Endothelial cell of umbilical vein (primary cell): Measurements from ENCODE around the gene TEX54.

Experiments
- EZH2 ChIP-seq: IDR thresholded peaks from 2 replicates; pipeline ENCODE4 v1.6.1; 2012; ENCODE audit warnings: borderline replicate concordance, low read depth, mild to moderate bottlenecking, moderate library complexity, low read length, inconsistent platforms; ENCODE audit not compliant: severe bottlenecking
- FOS ChIP-seq: IDR thresholded peaks from 2 replicates; pipeline ENCODE4 v1.6.1; 2011; ENCODE audit warnings: mild to moderate bottlenecking, low read length, moderate library complexity, borderline replicate concordance; ENCODE audit not compliant: insufficient read depth
- GATA2 ChIP-seq: IDR thresholded peaks from 2 replicates; pipeline ENCODE4 v1.7.0; 2011; ENCODE audit warnings: low read depth, mild to moderate bottlenecking, moderate library complexity, mixed read lengths, low read length; ENCODE audit not compliant: insufficient read length, insufficient read depth
- JUN ChIP-seq: IDR thresholded peaks from 2 replicates; pipeline ENCODE4 v1.6.1; 2011; ENCODE audit warnings: borderline replicate concordance, low read depth; ENCODE audit not compliant: insufficient read length, insufficient read depth
- MAX ChIP-seq: IDR thresholded peaks from 2 replicates; pipeline ENCODE4 v1.6.1; 2011; ENCODE audit not compliant: insufficient read depth, insufficient read length
- MYC ChIP-seq: IDR thresholded peaks from one replicate; pipeline ENCODE4 v1.6.1; 2011; ENCODE audit warnings: mild to moderate bottlenecking, low read depth, low read length
- POLR2A ChIP-seq: IDR thresholded peaks from 2 replicates; pipeline ENCODE4 v1.6.1; 2012; ENCODE audit warnings: low read depth, mild to moderate bottlenecking, control low read depth, low read length
- POLR2AphosphoS5 ChIP-seq: IDR thresholded peaks from 2 replicates; pipeline ENCODE4 v1.6.1; 2012; ENCODE audit warnings: low read depth, mild to moderate bottlenecking, control low read depth, low read length, moderate library complexity; ENCODE audit not compliant: insufficient read depth
- TF ChIP-seq, protein P1 (sequence below), 2 donors: IDR thresholded peaks; 1 replicate in 1 of 2; 2 replicates in 1 of 2; pipeline ENCODE4 v1.5.1; 2011; ENCODE audit warnings: low read length in 2 of 2, mild to moderate bottlenecking in 2 of 2, moderate library complexity in 2 of 2, control low read depth in 1 of 2, inconsistent platforms in 1 of 2, low read depth in 1 of 2; ENCODE audit not compliant: insufficient read depth in 1 of 2; ENCODE audit errors: extremely low read depth in 1 of 2

DNA sequence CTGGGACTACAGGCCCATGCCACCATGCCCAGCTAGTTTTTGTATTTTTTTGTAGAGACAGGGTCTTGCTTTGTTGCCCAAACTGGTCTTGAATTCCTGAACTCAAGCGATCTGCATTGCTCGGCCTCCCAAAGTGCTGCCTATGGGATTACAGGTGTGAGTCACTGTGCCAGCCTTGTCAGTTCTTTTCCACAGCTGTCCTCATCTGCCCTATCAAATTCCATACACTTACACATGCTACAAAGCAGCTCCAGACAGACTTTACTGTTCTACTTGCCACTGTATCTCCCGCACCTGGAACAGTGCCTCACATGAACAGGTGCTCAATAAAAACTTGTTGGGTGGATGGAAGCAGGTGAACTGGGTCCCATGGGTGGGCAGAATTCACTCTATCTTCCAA, 9.0 kb downstream of the TEX54 start:
- TF ChIP-seq POLR2A (no peak), MYC (no peak), FOS (no peak), EZH2 (no peak), GATA2 (no peak), JUN (no peak), MAX (no peak), POLR2AphosphoS5 (no peak)
- TF ChIP-seq, protein P1, sequence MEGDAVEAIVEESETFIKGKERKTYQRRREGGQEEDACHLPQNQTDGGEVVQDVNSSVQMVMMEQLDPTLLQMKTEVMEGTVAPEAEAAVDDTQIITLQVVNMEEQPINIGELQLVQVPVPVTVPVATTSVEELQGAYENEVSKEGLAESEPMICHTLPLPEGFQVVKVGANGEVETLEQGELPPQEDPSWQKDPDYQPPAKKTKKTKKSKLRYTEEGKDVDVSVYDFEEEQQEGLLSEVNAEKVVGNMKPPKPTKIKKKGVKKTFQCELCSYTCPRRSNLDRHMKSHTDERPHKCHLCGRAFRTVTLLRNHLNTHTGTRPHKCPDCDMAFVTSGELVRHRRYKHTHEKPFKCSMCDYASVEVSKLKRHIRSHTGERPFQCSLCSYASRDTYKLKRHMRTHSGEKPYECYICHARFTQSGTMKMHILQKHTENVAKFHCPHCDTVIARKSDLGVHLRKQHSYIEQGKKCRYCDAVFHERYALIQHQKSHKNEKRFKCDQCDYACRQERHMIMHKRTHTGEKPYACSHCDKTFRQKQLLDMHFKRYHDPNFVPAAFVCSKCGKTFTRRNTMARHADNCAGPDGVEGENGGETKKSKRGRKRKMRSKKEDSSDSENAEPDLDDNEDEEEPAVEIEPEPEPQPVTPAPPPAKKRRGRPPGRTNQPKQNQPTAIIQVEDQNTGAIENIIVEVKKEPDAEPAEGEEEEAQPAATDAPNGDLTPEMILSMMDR (IDR thresholded peaks at IDR 0.05; ENCODE audit: extremely low read depth in 1 of 2, insufficient read depth in 1 of 2, low read depth in 1 of 2, low read length in 2 of 2), result no peak
